HUES48 (cell line): ENCODE measurements around the gene ZNF438.

Experiments used
- H3K27ac ChIP-seq: one replicate; pipeline ENCODE4 v1.7.0; 2013; ENCODE audit warnings: low read depth, low read length, inconsistent platforms
- H3K27me3 ChIP-seq: 2 replicates; pipeline ENCODE4 v1.6.1; 2013; ENCODE audit warnings: mild to moderate bottlenecking, low read length; ENCODE audit not compliant: control insufficient read depth, insufficient read depth
- H3K36me3 ChIP-seq: 2 replicates; pipeline ENCODE4 v1.6.1; 2013; ENCODE audit warnings: low read length; ENCODE audit not compliant: control insufficient read depth, insufficient read depth
- H3K4me1 ChIP-seq: 2 replicates; pipeline ENCODE4 v1.6.1; 2013; ENCODE audit warnings: mild to moderate bottlenecking, low read length; ENCODE audit not compliant: control insufficient read depth, insufficient read depth
- H3K4me3 ChIP-seq: 2 replicates; pipeline ENCODE4 v1.5.1; 2013; ENCODE audit warnings: mild to moderate bottlenecking, low read depth, low read length
- H3K9ac ChIP-seq: 2 replicates; pipeline ENCODE4 v1.6.1; 2013; ENCODE audit warnings: mild to moderate bottlenecking, low read depth, low read length, moderate library complexity
- H3K9me3 ChIP-seq: 2 replicates; pipeline ENCODE4 v1.6.1; 2013; ENCODE audit warnings: low read length; ENCODE audit not compliant: control insufficient read depth, insufficient read depth

The ZNF438 gene

DNA sequence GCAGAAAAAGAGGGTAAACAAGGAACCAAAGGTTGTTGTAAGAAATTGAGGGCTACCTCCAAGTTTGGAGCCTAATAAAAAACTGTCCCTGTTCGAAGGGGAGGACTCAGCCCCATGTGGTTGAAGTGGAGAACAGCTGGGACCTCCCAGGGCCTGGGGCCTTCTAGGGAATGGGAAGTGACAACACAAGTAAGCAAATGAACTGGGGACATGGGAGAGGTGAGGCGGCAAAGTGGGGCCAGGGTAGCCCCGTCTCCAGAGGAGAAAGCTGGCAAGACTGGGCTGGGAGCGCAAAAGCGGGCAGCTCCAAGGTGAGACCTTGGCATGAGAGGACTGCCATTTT, 198.1 kb downstream of the ZNF438 start:
- no peak overlapping the region for H3K27ac ChIP-seq
- 0 out of 2 replicates have a peak, but pooled peaks cover 3% of the 10 kb centered on the region for H3K27me3 ChIP-seq
- peaks cover 8% of the 10 kb centered on the region for H3K4me1 ChIP-seq
- H3K9ac ChIP-seq = no peak overlapping the region
- no peaks in the 10 kb centered on the region for H3K9me3 ChIP-seq
- no peak overlapping the region for H3K4me3 ChIP-seq
- H3K36me3 ChIP-seq = no peaks in the 10 kb centered on the region

DNA sequence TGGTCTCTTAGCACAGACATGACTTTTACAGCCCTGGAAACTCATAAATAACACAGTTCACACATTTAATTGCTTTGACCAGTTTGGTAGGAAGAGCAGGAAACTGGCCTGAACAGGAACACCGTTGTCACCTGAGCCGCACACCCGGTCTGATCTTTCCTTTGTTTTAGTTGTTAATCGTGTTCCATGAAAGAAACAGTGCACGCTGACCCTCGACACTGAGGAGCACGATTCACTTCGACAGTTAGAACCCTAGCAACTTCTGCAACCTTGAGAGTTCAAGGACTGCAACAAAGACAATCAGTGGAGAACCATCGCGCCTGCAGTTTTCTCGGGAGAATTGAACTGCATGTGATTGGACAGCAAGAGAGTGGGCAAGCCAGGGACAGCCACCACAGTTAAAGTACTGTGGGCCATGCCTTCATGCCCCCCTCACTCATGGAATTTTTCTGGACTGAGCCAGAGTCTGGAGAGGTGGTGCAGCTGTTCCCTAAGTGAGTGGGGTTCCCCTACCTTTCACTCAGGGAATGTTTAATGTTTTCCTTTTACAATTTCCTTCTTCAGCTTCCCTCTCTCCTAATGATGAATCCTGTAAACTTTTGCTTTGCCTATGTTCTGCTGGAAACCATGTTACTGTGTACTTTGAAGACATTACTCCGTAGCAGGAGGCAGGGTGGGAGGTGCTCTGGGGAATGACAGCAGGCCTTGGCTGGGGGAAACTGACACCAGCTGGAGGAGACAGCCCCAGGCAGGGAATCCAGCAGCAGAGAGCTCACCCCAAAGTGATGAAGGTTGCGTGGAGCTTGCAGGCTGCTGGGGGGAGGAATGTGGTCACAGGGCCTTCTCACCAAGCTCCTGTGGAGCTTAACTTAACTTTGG, 198.7 kb downstream of the ZNF438 start:
- H3K4me3 ChIP-seq = no peak overlapping the region
- no peaks in the 10 kb centered on the region for H3K36me3 ChIP-seq
- H3K4me1 ChIP-seq = peaks cover 8% of the 10 kb centered on the region
- 0 out of 2 replicates have a peak, but pooled peaks cover 3% of the 10 kb centered on the region for H3K27me3 ChIP-seq
- H3K27ac ChIP-seq = no peak overlapping the region
- no peak overlapping the region for H3K9ac ChIP-seq
- no peaks in the 10 kb centered on the region for H3K9me3 ChIP-seq

DNA sequence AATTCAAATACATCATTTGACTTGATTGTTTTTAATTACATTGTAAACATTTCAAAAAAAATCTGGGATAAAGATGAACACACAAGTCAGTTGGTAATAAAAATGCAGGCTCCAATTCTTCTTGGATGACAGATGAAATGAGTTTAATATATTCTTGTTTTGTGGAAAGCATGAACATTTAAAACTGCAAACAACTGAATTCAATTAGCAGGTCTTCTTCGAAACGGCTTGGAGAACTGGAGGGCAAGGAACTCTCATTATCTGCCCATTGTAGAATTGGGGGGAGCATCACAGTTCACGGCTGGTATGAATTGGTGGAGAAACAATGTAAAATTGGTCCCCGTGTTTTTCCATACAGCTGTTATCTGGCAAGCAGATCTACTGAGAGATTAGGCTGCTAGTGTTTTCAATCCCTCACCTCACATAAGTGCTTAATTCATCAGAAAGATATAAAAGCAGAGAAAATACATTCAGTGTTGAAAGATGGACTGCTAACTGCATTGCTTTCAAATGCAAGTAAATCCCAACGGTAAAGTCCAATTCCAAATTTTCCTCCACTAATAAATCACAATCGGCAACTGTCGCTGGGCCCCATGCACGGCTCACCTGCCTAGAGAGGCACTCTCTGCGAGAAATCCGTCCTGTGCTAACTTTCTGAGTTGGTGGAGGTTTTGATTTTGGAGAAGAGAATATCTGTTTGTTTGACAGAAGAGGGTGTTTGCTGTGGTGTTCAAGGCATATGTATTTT, 199.5 kb downstream of the ZNF438 start:
- no peaks in the 10 kb centered on the region for H3K9me3 ChIP-seq
- no peak overlapping the region for H3K9ac ChIP-seq
- no peak overlapping the region for H3K27ac ChIP-seq
- no peaks in the 10 kb centered on the region for H3K36me3 ChIP-seq
- H3K27me3 ChIP-seq = 0 out of 2 replicates have a peak, but pooled peaks cover 3% of the 10 kb centered on the region
- H3K4me3 ChIP-seq = no peak overlapping the region
- H3K4me1 ChIP-seq = peaks cover 8% of the 10 kb centered on the region

DNA sequence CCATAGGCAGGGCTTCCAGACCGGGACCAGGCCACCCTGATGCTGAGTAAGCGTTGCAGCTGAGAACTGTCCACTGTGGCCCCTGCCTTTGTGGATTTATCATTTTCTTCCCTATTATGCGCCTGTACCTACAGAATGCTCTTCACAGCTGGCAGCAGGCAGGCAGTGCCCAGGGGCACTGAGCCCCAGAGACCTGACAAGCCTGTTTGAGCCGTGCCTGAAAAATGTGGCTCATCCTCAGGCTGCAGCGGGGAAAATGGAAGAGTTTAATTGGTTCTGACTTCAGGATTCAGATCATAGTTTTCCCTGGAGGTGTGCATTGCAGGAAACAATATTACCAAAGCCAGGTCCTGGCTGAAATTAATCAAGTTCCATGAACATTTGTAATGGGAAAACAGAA, 200.2 kb downstream of the ZNF438 start:
- H3K9me3 ChIP-seq = no peaks in the 10 kb centered on the region
- peaks cover 12% of the 10 kb centered on the region for H3K4me1 ChIP-seq
- no peak overlapping the region for H3K4me3 ChIP-seq
- no peak overlapping the region for H3K27ac ChIP-seq
- no peaks in the 10 kb centered on the region for H3K36me3 ChIP-seq
- H3K9ac ChIP-seq = no peak overlapping the region
- H3K27me3 ChIP-seq = 0 out of 2 replicates have a peak, but pooled peaks cover 3% of the 10 kb centered on the region

DNA sequence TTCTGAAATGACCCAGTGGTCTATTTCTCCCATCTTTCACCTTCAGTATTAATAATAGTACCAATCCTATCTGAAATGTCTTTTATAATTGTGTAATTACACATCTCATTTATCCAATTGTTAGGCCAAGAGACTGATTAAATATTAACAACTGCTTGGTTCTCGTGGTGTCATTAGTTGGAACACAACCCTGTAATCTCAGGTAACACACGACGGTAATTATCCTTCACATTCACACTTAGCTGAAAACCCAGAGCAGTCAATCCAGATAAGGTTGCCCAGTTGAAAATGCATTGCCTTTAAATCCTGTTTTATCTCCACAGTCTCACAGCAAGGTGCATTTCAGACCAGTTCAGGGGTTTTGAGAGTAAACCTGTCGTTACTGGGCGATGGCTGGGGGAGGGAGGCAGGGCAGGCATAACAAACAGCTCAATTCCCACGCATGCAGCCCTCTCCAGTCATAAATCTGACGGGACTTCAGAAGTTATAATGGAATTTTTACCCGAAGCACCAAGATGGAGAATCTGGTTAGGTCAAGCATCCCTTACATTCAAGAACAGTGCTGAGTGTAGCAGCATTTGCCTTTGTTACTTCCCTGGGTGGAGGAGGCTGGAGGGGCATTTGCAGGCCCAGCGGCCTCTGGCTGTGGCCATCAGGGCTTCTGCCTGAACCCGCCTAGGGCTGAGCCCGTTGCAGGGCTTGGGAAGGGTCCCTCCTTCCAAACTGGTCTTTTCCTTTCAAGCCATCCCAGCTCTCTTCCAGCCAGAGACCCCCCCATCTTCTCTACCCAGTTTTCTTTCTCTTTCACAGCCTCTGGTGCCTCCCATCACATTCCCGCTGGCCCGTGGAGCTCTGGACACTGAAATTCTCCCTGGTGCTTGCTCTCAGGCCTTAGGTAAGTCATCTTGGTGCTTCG, 201.1 kb downstream of the ZNF438 start:
- H3K9me3 ChIP-seq = no peaks in the 10 kb centered on the region
- H3K4me3 ChIP-seq = no peak overlapping the region
- no peaks in the 10 kb centered on the region for H3K36me3 ChIP-seq
- peaks cover 13% of the 10 kb centered on the region for H3K4me1 ChIP-seq
- H3K27ac ChIP-seq = no peak overlapping the region
- H3K27me3 ChIP-seq = 0 out of 2 replicates have a peak, but pooled peaks cover 3% of the 10 kb centered on the region
- H3K9ac ChIP-seq = no peak overlapping the region

DNA sequence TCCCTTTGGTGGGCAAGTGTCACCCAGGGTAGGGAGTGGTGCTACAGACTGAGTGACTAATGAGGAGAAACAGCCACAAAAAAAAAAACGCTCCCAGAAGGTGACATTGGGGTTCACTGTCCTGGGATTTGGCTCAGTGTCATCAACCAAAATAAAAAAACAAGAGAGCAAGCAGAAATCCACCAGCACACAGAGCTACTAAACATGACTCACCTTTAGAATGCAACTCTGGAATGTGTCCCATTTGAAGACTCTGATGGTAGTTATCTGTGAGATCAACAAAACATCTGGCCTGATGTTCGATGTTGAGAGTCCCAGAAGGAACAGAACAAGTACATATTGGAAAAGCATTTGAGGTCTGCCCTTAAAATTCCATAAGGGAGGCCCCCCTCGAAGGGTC, 201.8 kb downstream of the ZNF438 start:
- H3K9me3 ChIP-seq = no peaks in the 10 kb centered on the region
- H3K4me1 ChIP-seq = peaks cover 8% of the 10 kb centered on the region
- H3K27me3 ChIP-seq = 0 out of 2 replicates have a peak, but pooled peaks cover 3% of the 10 kb centered on the region
- H3K36me3 ChIP-seq = no peaks in the 10 kb centered on the region
- no peak overlapping the region for H3K27ac ChIP-seq
- H3K9ac ChIP-seq = no peak overlapping the region
- H3K4me3 ChIP-seq = no peak overlapping the region

DNA sequence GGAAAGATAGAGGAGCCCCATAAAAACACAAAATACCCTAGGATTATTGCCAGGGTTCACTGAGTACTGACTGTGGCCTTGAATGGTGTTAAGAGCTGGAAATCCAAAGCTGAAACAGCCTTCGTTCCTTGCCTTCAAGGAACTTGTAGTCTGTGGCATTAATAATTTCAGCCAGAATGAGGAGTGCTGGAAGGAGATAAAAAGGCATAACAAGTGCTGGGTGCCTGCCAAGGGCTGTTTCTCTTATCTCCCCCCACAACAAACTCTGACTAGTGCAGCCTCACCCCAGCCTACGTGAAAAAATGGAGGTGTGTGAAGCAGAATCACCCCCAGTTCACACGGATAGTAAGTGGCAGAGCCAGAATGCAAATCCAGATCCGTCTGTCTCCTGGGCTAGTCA, 203.0 kb downstream of the ZNF438 start:
- Histone ChIP-seq H3K36me3 (no peaks in the 10 kb centered on the region), H3K9me3 (no peaks in the 10 kb centered on the region), H3K4me3 (no peak overlapping the region), H3K27me3 (0 out of 2 replicates have a peak, but pooled peaks cover 3% of the 10 kb centered on the region), H3K9ac (no peak overlapping the region), H3K4me1 (peaks cover 8% of the 10 kb centered on the region), H3K27ac (no peak overlapping the region)

DNA sequence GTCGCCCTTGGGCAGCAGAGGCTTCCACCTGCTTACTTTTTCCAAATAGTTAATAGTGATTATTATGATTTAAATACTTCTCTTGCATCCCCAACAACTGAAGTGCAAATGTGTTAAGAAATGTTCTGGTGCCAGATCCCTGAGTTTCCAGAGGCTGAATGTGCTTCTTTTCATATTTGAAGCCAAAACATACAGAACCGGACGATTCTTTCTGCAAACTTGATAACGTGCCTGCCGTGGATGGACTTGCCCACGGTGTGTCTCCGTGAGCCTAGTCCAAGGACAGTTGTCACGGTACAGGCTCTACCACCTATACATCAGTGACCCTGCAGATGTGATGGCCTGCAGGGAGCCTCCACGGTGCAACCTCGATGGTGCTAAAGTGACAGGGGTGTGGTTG, 203.5 kb downstream of the ZNF438 start:
- H3K9me3 ChIP-seq = no peaks in the 10 kb centered on the region

DNA sequence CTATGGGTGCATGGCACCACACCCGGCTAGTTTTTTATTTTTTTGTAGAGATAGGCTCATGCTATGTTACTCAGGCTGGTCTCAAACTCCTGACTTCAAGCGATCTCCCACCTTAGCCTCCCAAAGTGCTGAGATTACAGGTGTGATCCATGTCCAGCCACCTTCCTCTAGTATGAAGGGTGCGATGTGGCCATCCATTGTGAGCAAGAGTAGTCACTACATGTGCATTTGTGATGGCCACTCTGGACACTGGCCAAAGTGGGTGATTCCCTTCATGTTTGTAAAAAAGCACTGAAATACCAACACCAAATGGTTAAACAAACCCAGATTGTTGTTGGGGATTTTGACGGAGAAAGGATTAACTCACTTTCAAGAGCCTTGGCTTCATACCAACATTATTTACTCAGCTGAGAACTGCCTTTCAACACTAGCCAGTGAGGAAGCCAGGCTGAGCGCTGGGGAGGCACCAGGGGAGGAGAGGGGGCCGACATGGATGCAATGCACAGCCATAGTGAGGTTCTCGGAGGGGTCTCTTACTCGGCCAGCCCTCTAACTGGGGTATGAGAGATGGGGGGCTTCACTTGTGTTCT, 204.0 kb downstream of the ZNF438 start:
- 0 out of 2 replicates have a peak, but pooled peaks cover 3% of the 10 kb centered on the region for H3K27me3 ChIP-seq
- no peaks in the 10 kb centered on the region for H3K9me3 ChIP-seq
- H3K36me3 ChIP-seq = no peaks in the 10 kb centered on the region
- H3K4me3 ChIP-seq = no peak overlapping the region
- no peak overlapping the region for H3K9ac ChIP-seq
- peaks cover 8% of the 10 kb centered on the region for H3K4me1 ChIP-seq
- H3K27ac ChIP-seq = no peak overlapping the region

More for the DNA sequence above, 203.5 kb downstream of the ZNF438 start:
- Histone ChIP-seq H3K4me1 (peaks cover 8% of the 10 kb centered on the region), H3K9ac (no peak overlapping the region), H3K27me3 (0 out of 2 replicates have a peak, but pooled peaks cover 3% of the 10 kb centered on the region), H3K36me3 (no peaks in the 10 kb centered on the region), H3K27ac (no peak overlapping the region), H3K4me3 (no peak overlapping the region)

DNA sequence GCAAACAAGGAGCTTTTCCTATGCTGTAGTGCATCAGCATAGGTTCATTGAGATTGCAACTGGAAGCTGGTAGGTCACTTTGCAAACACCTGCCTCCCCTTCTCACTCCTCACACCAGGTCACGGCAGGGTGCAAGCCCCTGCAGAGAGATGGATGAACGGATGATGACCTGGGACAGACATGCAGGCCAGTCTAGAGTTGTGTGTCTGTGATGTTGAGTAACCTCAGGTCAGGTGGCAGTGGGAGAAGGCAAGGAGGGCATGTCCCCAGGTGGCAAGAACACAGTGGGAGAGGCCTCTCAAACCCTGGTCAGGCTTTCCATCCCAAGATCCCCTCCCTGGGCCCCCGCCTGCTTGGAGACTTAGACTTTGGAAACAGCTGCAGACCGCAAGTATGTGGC, 205.0 kb downstream of the ZNF438 start:
- no peak overlapping the region for H3K27ac ChIP-seq
- peaks cover 9% of the 10 kb centered on the region for H3K4me1 ChIP-seq
- no peaks in the 10 kb centered on the region for H3K36me3 ChIP-seq
- H3K9ac ChIP-seq = no peak overlapping the region
- H3K27me3 ChIP-seq = 0 out of 2 replicates have a peak, but pooled peaks cover 3% of the 10 kb centered on the region
- H3K4me3 ChIP-seq = no peak overlapping the region
- H3K9me3 ChIP-seq = no peaks in the 10 kb centered on the region
